K562 (cell line): ENCODE measurements around the gene SPON2. TPM values are rescaled to one million over a fixed set of nuclear protein-coding genes. Genes with fewer than 3 reads are reported as not detected.
A peak's percentile ranks its signal among the peaks of the same experiment; 100 is the strongest.

Source experiments
- ATAC-seq: fragments of 200-7000 bp; cut with Tn5 transposase; 3 replicates; pipeline ENCODE4 v1.9.1; 2020; ENCODE audit warnings: moderate library complexity
- BruUV-seq: library from RNA; stranded (reverse); fragments of 400-500 nt; replicated peaks from 2 replicates; lab custom pipeline; 2021; lab: Mats Ljungman, UMichigan
- CTCF ChIA-PET: fragments of 300-600 bp; formaldehyde crosslinking; extraction: SDS; loops from one replicate; lab custom pipeline; 2021; ENCODE audit warnings: low intra/inter-chr PET ratio; lab: Yijun Ruan, JAX
- POLR2A ChIA-PET: fragments of 300-600, 350-650 bp; sonication (Branson Sonifier 250); formaldehyde crosslinking; extraction: SDS; loops from one replicate; lab custom pipeline; 2021; ENCODE audit warnings: antibody characterized with exemption, inconsistent platforms; lab: Yijun Ruan, JAX
- DNase-seq, 4 experiments: peaks; one replicate each; pipeline versions ENCODE4 v3.0.0 to v3.0.0-alpha.2; 2011 to 2018; ENCODE audit warnings: low spot score in 3 of 4, mixed read lengths in 3 of 4; ENCODE audit errors: extremely low read depth in 1 of 4
- FAIRE-seq: peaks from 2 replicates; lab custom pipeline; 2011; peaks lifted over from hg19 to GRCh38; lab: Jason Lieb, UNC
- H2AFZ ChIP-seq: 2 replicates; pipeline ENCODE4 v1.6.0; 2011; ENCODE audit warnings: low read depth, low read length, control low read depth, inconsistent platforms
- H3K27ac ChIP-seq: fragments of 200-600 bp; 3 replicates; pipeline ENCODE4 v1.8.0; 2011; ENCODE audit warnings: low read depth, mild to moderate bottlenecking, control low read depth, inconsistent platforms, low read length, moderate library complexity, mixed read lengths; ENCODE audit errors: extremely low read depth
- H3K27me3 ChIP-seq, 2 experiments: fragments of 300-600 bp in 1 of 2; 2 replicates in 1 of 2; 3 replicates in 1 of 2; pipeline versions ENCODE4 v1.6.0 to v1.8.0; 2011; ENCODE audit warnings: inconsistent platforms in 2 of 2, low read length in 2 of 2, mild to moderate bottlenecking in 1 of 2, mixed read lengths in 1 of 2, moderate library complexity in 1 of 2; ENCODE audit not compliant: control insufficient read depth in 2 of 2, insufficient read depth in 2 of 2
- H3K36me3 ChIP-seq: fragments of 300-600 bp; 3 replicates; pipeline ENCODE4 v1.8.0; 2011; ENCODE audit warnings: mild to moderate bottlenecking, low read length, inconsistent platforms; ENCODE audit not compliant: control insufficient read depth, insufficient read depth
- H3K4me1 ChIP-seq, 2 experiments: fragments of 200-600 bp in 1 of 2; replicated peaks in 1 of 2; 2 replicates in 1 of 2; 3 replicates in 1 of 2; pipeline versions ENCODE4 v1.5.1 to v1.8.0; 2011; ENCODE audit warnings: inconsistent platforms in 2 of 2, low read length in 2 of 2, mild to moderate bottlenecking in 1 of 2, mixed read lengths in 1 of 2, moderate library complexity in 1 of 2; ENCODE audit not compliant: control insufficient read depth in 2 of 2, insufficient read depth in 2 of 2
- H3K4me2 ChIP-seq: 2 replicates; pipeline ENCODE4 v1.6.1; 2011; ENCODE audit warnings: low read length, control low read depth, inconsistent platforms, mixed read lengths; ENCODE audit not compliant: insufficient read depth
- H3K4me3 ChIP-seq: fragments of 200-600 bp; sonication (generic), shearing (Covaris generic); 2 replicates; pipeline ENCODE4 v1.5.1; 2016; ENCODE audit warnings: control low read depth, inconsistent platforms
- H3K79me2 ChIP-seq: fragments of 200-600 bp; 3 replicates; pipeline ENCODE4 v1.8.0; 2011; ENCODE audit warnings: low read length, inconsistent platforms; ENCODE audit not compliant: control insufficient read depth, insufficient read depth
- H3K9ac ChIP-seq, 2 experiments: 2 replicates each; pipeline versions ENCODE4 v1.6.0 to v1.6.1; 2011; ENCODE audit warnings: low read depth in 2 of 2, low read length in 2 of 2, control low read depth in 1 of 2, inconsistent platforms in 1 of 2, mild to moderate bottlenecking in 1 of 2, mixed read lengths in 1 of 2; ENCODE audit not compliant: insufficient read depth in 1 of 2
- H3K9me1 ChIP-seq: one replicate; pipeline ENCODE4 v1.6.0; 2011; ENCODE audit warnings: inconsistent platforms, mild to moderate bottlenecking, low read length, moderate library complexity; ENCODE audit not compliant: control insufficient read depth, insufficient read depth
- H3K9me3 ChIP-seq: replicated peaks from 2 replicates; pipeline ENCODE4 v1.5.1; 2011; ENCODE audit warnings: low read depth, low read length, inconsistent platforms; ENCODE audit not compliant: control insufficient read depth, insufficient read depth
- H4K20me1 ChIP-seq: replicated peaks from 2 replicates; pipeline ENCODE4 v1.6.1; 2011; ENCODE audit warnings: low read length, inconsistent platforms, mixed read lengths; ENCODE audit not compliant: control insufficient read depth, insufficient read depth
- ELF2 ChIP-seq: fragments of 250-450 bp; sonication (Bioruptor Pico); IDR thresholded peaks from 2 replicates; pipeline ENCODE4 v1.5.0; 2021; ENCODE audit warnings: mild to moderate bottlenecking
- KLF16 ChIP-seq: IDR thresholded peaks from 2 replicates; pipeline ENCODE4 v1.6.1; 2016; ENCODE audit warnings: antibody characterized with exemption
- PCBP2 ChIP-seq: fragments of 200-400 bp; formaldehyde crosslinking; IDR thresholded peaks from 2 replicates; pipeline ENCODE4 v1.6.1; 2018; ENCODE audit warnings: low read length, low read depth, mild to moderate bottlenecking, moderate library complexity; ENCODE audit not compliant: poor library complexity, severe bottlenecking
- RBM39 ChIP-seq: fragments of 200-400 bp; formaldehyde crosslinking; optimal IDR thresholded peaks from 2 replicates; pipeline ENCODE3; 2018; ENCODE audit warnings: low read depth, low read length
- SAFB2 ChIP-seq: fragments of 200-400 bp; formaldehyde crosslinking; IDR thresholded peaks from 2 replicates; pipeline ENCODE4 v1.6.1; 2018; ENCODE audit warnings: borderline replicate concordance, low read length, low read depth, moderate library complexity; ENCODE audit not compliant: severe bottlenecking
- STAG1 ChIP-seq: sonication (generic); formaldehyde crosslinking; IDR thresholded peaks from 2 replicates; pipeline ENCODE4 v1.5.0; 2020; ENCODE audit warnings: missing genetic modification reagents, borderline replicate concordance
- ZNF212 ChIP-seq: fragments of 450-650 bp; formaldehyde crosslinking; IDR thresholded peaks from 2 replicates; pipeline ENCODE4 v1.4.0; 2020; ENCODE audit warnings: mild to moderate bottlenecking
- WGBS: fragments of 100-300 bp; shearing (Covaris generic); methylation state at CpG from one replicate; pipeline ENCODE4 v1.1.6; 2016; ENCODE audit warnings: low coverage, mixed read lengths; ENCODE audit not compliant: insufficient coverage; ENCODE audit errors: missing lambda C conversion rate; 5-methylcytosine and 5-hydroxymethylcytosine counted together
- in situ Hi-C: fragments of 300-500 bp; cut with MboI; formaldehyde crosslinking; loops from 4 replicates; pipeline ENCODE4 v1.15.0; 2018; ENCODE audit warnings: inconsistent platforms, mixed read lengths
- intact Hi-C: fragments of 100-400 bp; cut with micrococcal nuclease; formaldehyde crosslinking; loops from 2 replicates; pipeline ENCODE4 v1.14.2; 2022
- polyA plus RNA-seq, 8 experiments: library from polyadenylated mRNA; depleted of rRNA in 4 of 8; stranded (reverse) in 5 of 8; unstranded in 3 of 8; fragments of >200 nt; fragmentation: Nextera tagmentation in 2 of 8; fragmentation: Illumina TruSeq in 1 of 8; extraction: Ambion mirVana in 2 of 8; extraction: Trizol in 1 of 8; gene quantifications; 2 replicates each; pipeline versions ENCODE4 v1.2.1 to v1.2.3, GENCODE V29; 2011 to 2014; ENCODE audit warnings: inconsistent platforms in 1 of 8, missing spikeins in 1 of 8
- total RNA-seq, 7 experiments: library from RNA; depleted of rRNA in 6 of 7; stranded (reverse); fragments of >200 nt in 6 of 7; fragmentation: Illumina TruSeq in 2 of 7; extraction: Trizol in 2 of 7; gene quantifications; 2 replicates each; pipeline versions ENCODE4 v1.2.1 to v1.2.3, GENCODE V29; 2011 to 2021; ENCODE audit warnings: low replicate concordance in 1 of 7
- TF ChIP-seq, protein P1 (sequence below): sonication (generic); formaldehyde crosslinking; IDR thresholded peaks from 2 replicates; pipeline ENCODE4 v1.8.1; 2023; ENCODE audit warnings: mild to moderate bottlenecking, missing genetic modification reagents
- TF ChIP-seq, protein P2 (sequence below): fragments of 250-450 bp; sonication (Bioruptor Pico); IDR thresholded peaks from 2 replicates; pipeline ENCODE4 v1.8.0; 2022; ENCODE audit warnings: inconsistent platforms, mild to moderate bottlenecking, moderate library complexity, borderline replicate concordance
- TF ChIP-seq, protein P3 (sequence below): sonication (generic); formaldehyde crosslinking; IDR thresholded peaks from 2 replicates; pipeline ENCODE4 v1.8.0; 2022; ENCODE audit warnings: mild to moderate bottlenecking, low read depth, missing genetic modification reagents

SPON2 gene
- total and polyA plus RNA-seq, 9 of the 15 experiments (the other 6 are each of a cell fraction or from before 2014, with no cell fraction given): 0.21 to 2.2 (median 0.83) TPM

- Histone ChIP-seq H3K9me3 (no peaks in the 10 kb centered on the region), H3K27ac (no peak overlapping the region), H3K36me3 (no peaks in the 10 kb centered on the region), H3K79me2 (no peaks in the 10 kb centered on the region), H3K4me3 (no peak overlapping the region), H2AFZ (no peak overlapping the region), H3K4me2 (no peak overlapping the region), H3K9ac (no peak overlapping the region), H3K9me1 (no peaks in the 10 kb centered on the region), H4K20me1 (no peaks in the 10 kb centered on the region; the same call in 1 of the 2 replicates), H3K27me3 (peaks cover 29 to 44% of the 10 kb centered on the region in 2 experiments; a peak in 4 of 5 replicates), H3K4me1 (no peaks in the 10 kb centered on the region)
- TF ChIP-seq STAG1 (no peak), PCBP2 (no peak), ELF2 (no peak), SAFB2 (no peak), ZNF212 (CRISPR knock-in tag) (no peak), KLF16 (no peak), RBM39 (no peak)
- TF ChIP-seq, protein P1, sequence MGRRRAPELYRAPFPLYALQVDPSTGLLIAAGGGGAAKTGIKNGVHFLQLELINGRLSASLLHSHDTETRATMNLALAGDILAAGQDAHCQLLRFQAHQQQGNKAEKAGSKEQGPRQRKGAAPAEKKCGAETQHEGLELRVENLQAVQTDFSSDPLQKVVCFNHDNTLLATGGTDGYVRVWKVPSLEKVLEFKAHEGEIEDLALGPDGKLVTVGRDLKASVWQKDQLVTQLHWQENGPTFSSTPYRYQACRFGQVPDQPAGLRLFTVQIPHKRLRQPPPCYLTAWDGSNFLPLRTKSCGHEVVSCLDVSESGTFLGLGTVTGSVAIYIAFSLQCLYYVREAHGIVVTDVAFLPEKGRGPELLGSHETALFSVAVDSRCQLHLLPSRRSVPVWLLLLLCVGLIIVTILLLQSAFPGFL (CRISPR knock-in tag): no peak
- TF ChIP-seq, protein P2, sequence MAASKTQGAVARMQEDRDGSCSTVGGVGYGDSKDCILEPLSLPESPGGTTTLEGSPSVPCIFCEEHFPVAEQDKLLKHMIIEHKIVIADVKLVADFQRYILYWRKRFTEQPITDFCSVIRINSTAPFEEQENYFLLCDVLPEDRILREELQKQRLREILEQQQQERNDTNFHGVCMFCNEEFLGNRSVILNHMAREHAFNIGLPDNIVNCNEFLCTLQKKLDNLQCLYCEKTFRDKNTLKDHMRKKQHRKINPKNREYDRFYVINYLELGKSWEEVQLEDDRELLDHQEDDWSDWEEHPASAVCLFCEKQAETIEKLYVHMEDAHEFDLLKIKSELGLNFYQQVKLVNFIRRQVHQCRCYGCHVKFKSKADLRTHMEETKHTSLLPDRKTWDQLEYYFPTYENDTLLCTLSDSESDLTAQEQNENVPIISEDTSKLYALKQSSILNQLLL (CRISPR knock-in tag): no peak
- TF ChIP-seq, protein P3, sequence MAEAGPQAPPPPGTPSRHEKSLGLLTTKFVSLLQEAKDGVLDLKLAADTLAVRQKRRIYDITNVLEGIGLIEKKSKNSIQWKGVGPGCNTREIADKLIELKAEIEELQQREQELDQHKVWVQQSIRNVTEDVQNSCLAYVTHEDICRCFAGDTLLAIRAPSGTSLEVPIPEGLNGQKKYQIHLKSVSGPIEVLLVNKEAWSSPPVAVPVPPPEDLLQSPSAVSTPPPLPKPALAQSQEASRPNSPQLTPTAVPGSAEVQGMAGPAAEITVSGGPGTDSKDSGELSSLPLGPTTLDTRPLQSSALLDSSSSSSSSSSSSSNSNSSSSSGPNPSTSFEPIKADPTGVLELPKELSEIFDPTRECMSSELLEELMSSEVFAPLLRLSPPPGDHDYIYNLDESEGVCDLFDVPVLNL (CRISPR knock-in tag): no peak
- ChIA-PET CTCF (no interaction called here), POLR2A (no interaction called here)
- peak; percentile 23 for FAIRE-seq
- DNase-seq: no peak
- intact Hi-C loops (no loop called here), in situ Hi-C loops (loop anchor here (10.0 kb wide), 1 partner anchor 489 kb away; no protein-coding TSS in a partner anchor)
- WGBS: 4% methylated on average over 4 of the region's 4 CpGs
- ATAC-seq: no peak; the same call in 2 of the 3 replicates
- no TSS peak for BruUV-seq
These were observed 36.3 kb downstream of the SPON2 start for GRCh38 chr4:1136048-1136447.
